ENCODE measurements around the gene SLC2A10.
A peak's percentile ranks its signal among the peaks of the same experiment; 100 is the strongest.

Gene SLC2A10

DNA sequence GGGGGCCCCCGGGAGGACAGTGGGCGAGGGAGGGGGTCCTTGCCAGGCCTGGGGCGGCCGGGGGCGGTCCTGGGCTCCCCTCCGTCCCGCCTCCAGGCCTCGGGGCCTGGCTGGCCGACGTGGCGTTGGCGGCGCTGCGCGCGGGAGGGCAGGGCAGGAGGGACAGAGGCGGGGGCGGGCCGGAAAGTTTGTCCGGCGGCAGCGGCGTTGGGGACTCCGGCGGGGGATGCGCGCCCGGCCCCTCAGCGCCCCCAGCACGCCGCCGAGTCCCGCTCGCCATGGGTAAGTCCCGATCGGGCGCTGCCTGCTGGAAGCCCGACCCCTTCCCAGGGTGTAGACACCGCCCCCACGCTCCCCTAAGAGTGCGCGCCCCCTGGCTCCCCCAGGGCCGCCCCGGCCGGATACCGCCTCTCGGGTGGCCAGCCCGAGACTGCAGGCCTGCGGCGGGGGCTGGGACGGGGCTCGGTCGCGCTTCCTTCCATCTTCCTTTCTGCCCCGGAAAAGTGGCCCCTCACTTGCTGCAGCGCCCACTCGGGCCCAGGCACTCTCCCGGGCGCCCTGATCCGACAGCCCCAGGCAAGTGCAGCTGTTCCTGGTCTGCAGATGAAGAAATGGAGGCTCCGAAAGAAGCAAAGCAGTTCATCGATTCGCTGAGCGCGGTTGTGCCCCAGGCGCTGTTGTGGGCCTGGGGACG, at the start of gene SLC2A10:
SLC2A10 (plus strand) TSS at position 191 of the 694 bp plus-strand sequence; CDS start at position 279, 88 bp downstream.
- Mint-ChIP-seq H3K4me1 (peaks cover 22% of the 10 kb centered on the region), H3K27me3 (peaks cover 72% of the 10 kb centered on the region)

DNA sequence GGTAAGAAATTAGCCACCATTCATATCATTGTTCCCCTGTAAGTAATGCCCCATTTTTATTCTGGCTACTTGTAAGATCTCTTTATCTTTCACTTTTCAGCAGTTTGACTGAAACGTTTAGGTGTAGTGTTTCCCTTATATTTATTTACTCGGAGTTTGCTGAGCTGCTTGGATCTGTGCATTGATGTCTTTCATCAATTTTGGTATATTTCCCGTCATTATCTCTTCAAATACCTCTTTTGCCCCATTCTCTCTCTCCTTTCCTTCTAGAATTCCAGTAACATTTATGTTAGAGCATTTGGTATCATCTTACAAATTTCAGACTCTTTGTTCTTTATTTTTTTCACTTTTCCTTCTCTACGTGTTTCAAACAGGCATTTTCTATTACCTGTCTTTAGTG, 49.0 kb upstream of the SLC2A10 start:
- no peaks in the 10 kb centered on the region for H3K4me1 Mint-ChIP-seq
- no peak for ATAC-seq
- H3K27me3 Mint-ChIP-seq: peaks cover 7% of the 10 kb centered on the region
- no peak overlapping the region for H3K27ac Mint-ChIP-seq
- peaks cover 0 to 4% of the 10 kb centered on the region in 2 donors for H3K9me3 Mint-ChIP-seq
- H3K4me3 Mint-ChIP-seq: no peak overlapping the region
- no peak for DNase-seq

More for the DNA sequence above, at the start of gene SLC2A10:
- DNase-seq (peak; percentile 15 to 20), ATAC-seq (peak; percentile 78)
- H3K27ac Mint-ChIP-seq: peak within 1 kb of the TSS; percentile 51 to 90
- H3K4me3 Mint-ChIP-seq: peak within 1 kb of the TSS; percentile 75 to 87
- peaks cover 0 to 5% of the 10 kb centered on the region in 2 donors for H3K9me3 Mint-ChIP-seq

DNA sequence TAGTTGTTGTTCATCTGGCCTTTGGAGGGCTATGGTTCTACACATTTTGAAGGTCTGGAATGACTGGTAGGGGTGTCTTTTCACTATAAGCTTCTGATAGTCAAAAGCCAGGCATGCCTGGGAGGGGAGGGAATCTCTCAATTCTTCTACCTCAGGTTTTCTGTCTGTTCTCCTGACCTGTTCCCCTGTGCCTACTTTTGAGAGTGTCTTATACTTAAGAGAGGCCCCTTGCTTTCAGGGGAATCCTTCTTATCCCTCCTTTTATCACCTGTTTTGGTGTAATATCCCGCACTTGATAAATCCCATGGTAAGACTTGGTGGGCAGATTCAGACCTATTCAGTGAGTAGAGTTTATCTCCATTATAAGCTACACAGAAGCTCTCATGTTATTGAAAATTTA, 47.8 kb upstream of the SLC2A10 start:
- ATAC-seq (no peak), DNase-seq (no peak)
- Mint-ChIP-seq H3K27me3 (peaks cover 7% of the 10 kb centered on the region), H3K4me1 (no peaks in the 10 kb centered on the region), H3K27ac (peak overlapping the region in 1 of 2 donors; percentile 10), H3K9me3 (peaks cover 0 to 4% of the 10 kb centered on the region in 2 donors), H3K4me3 (no peak overlapping the region)

DNA sequence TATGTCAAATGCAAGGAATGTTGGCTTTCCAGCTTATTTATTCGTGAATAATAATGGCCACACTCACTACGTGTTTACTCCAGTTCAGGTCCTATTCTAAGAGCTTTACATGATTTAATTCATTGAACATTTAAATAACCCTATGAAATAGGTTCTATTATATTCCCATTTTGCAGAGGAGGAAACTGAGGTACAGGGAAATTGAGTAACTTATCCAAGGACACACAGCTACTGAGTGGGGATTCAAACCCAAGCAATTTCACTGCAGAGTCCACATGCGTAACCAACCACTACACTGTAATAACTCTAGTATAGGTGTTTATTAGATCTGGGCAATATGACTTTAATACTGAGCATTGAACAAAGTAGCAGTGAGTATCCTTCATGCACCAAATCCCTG, 45.9 kb upstream of the SLC2A10 start:
- no peak overlapping the region for H3K4me3 Mint-ChIP-seq
- no peak for DNase-seq
- H3K27me3 Mint-ChIP-seq: peaks cover 7% of the 10 kb centered on the region
- no peaks in the 10 kb centered on the region for H3K4me1 Mint-ChIP-seq
- H3K9me3 Mint-ChIP-seq: peaks cover 0 to 7% of the 10 kb centered on the region in 2 donors
- ATAC-seq: no peak
- H3K27ac Mint-ChIP-seq: no peak overlapping the region

DNA sequence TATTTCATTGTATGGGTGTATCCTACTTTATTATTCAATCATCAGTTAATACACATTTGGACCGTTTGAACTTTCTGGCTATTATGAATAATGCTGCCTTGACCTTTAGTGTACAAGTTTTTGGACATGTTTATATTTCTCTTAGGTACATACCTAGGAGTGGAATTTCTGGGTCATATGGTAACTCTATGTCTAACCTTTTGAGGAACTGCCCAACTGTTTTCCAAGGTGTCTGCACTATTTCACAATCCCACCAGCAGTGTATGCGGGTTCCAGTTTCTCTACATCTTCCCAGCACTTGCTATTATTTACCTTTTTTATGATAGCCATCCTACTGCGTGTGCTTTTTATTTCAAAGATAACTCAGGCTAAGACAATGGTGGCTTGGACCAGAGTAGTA, 43.8 kb upstream of the SLC2A10 start:
- Mint-ChIP-seq H3K27ac (no peak overlapping the region), H3K4me3 (no peak overlapping the region), H3K9me3 (peaks cover 6 to 7% of the 10 kb centered on the region in 2 donors), H3K27me3 (peaks cover 1% of the 10 kb centered on the region), H3K4me1 (no peaks in the 10 kb centered on the region)
- no peak for DNase-seq
- ATAC-seq: no peak

DNA sequence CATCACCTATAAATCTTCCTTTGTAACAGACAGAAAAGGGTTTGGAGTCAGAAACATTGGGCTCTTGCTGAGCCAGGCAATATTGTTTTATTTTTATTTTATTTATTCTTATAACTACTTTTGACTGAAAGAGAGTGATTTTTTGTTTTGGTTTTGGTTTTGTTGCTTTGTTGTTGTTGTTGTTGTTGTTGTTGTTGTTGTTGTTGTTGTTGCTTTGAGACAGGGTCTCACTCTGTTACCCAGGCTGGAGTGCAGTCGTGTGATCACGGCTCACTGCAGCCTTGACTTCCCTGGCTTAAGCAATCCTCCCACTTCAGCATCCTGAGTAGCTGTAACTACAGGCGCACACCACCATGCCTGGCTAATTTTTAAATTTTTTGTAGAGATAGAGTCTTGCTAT, 43.1 kb upstream of the SLC2A10 start:
- peaks cover 11 to 13% of the 10 kb centered on the region in 2 donors for H3K9me3 Mint-ChIP-seq
- no peaks in the 10 kb centered on the region for H3K27me3 Mint-ChIP-seq
- ATAC-seq: no peak
- DNase-seq: no peak
- H3K27ac Mint-ChIP-seq: no peak overlapping the region
- H3K4me1 Mint-ChIP-seq: no peaks in the 10 kb centered on the region
- H3K4me3 Mint-ChIP-seq: no peak overlapping the region

GRCh38 chr20:46666818-46667515, 42.5 kb upstream of the SLC2A10 start:
- Mint-ChIP-seq H3K9me3 (peaks cover 14 to 20% of the 10 kb centered on the region in 2 donors), H3K4me3 (no peak overlapping the region), H3K27ac (no peak overlapping the region), H3K27me3 (no peaks in the 10 kb centered on the region), H3K4me1 (no peaks in the 10 kb centered on the region)
- DNase-seq (no peak), ATAC-seq (no peak)

DNA sequence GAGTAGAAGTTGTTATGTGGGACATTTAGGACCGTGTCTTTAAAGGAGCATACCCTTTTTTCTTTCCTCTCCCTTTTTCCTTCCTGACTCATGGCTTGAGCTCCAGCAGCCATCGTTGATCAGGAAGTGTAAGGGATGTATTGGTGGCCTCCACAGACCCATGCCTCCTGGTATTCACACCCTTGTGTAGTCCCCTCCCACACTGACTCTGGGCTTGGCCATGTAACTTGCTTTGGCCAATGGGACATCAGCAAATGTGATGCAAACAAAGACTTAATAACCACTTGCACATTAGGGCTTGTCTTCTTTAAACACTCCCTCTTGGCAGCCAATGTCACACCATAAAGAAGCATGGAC, 39.2 kb upstream of the SLC2A10 start:
- peak overlapping the region in 1 of 2 donors; percentile 19 for H3K27ac Mint-ChIP-seq
- no peak for DNase-seq
- no peaks in the 10 kb centered on the region for H3K4me1 Mint-ChIP-seq
- H3K4me3 Mint-ChIP-seq: no peak overlapping the region
- ATAC-seq: no peak
- H3K9me3 Mint-ChIP-seq: peaks cover 14 to 30% of the 10 kb centered on the region in 2 donors
- H3K27me3 Mint-ChIP-seq: no peaks in the 10 kb centered on the region

- DNase-seq (no peak), ATAC-seq (no peak)
- Mint-ChIP-seq H3K27me3 (no peaks in the 10 kb centered on the region), H3K4me1 (no peaks in the 10 kb centered on the region), H3K27ac (peak overlapping the region in 1 of 2 donors; percentile 19), H3K4me3 (no peak overlapping the region), H3K9me3 (peaks cover 14 to 30% of the 10 kb centered on the region in 2 donors)
Measured at GRCh38 chr20:46670585-46671584, 38.6 kb upstream of the SLC2A10 start.

GRCh38 chr20:46671866-46672542, 37.4 kb upstream of the SLC2A10 start:
- Mint-ChIP-seq H3K27ac (no peak overlapping the region), H3K9me3 (peaks cover 14 to 30% of the 10 kb centered on the region in 2 donors), H3K4me3 (no peak overlapping the region), H3K4me1 (no peaks in the 10 kb centered on the region), H3K27me3 (no peaks in the 10 kb centered on the region)
- ATAC-seq (no peak), DNase-seq (no peak)

DNA sequence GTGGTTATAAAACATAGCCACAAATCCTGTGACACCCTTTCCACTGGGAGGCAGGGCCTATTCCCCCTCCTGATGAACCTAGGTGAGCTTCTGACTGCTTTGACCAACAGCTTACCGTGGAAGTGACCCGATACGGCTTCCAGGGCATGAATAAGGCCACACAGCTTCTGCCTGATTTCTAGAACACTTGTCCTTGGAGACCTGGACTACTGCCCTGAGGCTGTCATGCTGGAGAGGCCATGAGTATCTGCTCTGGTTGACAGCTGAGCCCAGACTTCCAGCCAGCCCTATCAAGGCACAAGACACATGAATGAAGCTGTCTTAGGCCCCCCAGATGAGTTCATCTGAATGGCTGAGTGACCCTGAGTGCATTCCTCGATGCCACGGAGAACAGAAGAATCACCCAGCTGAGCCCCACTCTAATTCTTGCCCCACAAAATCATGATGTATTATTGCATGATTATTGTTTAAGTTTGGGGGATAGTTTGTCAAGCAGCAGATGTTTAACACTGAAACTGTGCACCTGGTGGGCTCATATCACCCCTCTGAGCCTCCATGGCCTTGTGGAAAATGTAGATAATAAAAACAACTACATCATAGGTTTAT, 36.8 kb upstream of the SLC2A10 start:
- no peak for DNase-seq
- H3K4me1 Mint-ChIP-seq: no peaks in the 10 kb centered on the region
- ATAC-seq: no peak
- H3K27ac Mint-ChIP-seq: no peak overlapping the region
- no peaks in the 10 kb centered on the region for H3K27me3 Mint-ChIP-seq
- no peak overlapping the region for H3K4me3 Mint-ChIP-seq
- H3K9me3 Mint-ChIP-seq: peaks cover 14 to 30% of the 10 kb centered on the region in 2 donors

- H3K27me3 Mint-ChIP-seq: no peaks in the 10 kb centered on the region
- H3K27ac Mint-ChIP-seq: no peak overlapping the region
- no peak overlapping the region for H3K4me3 Mint-ChIP-seq
- H3K4me1 Mint-ChIP-seq: no peaks in the 10 kb centered on the region
- H3K9me3 Mint-ChIP-seq: peaks cover 11 to 30% of the 10 kb centered on the region in 2 donors
- DNase-seq (no peak), ATAC-seq (no peak)
Measured at GRCh38 chr20:46673394-46674252, 35.8 kb upstream of the SLC2A10 start.

DNA sequence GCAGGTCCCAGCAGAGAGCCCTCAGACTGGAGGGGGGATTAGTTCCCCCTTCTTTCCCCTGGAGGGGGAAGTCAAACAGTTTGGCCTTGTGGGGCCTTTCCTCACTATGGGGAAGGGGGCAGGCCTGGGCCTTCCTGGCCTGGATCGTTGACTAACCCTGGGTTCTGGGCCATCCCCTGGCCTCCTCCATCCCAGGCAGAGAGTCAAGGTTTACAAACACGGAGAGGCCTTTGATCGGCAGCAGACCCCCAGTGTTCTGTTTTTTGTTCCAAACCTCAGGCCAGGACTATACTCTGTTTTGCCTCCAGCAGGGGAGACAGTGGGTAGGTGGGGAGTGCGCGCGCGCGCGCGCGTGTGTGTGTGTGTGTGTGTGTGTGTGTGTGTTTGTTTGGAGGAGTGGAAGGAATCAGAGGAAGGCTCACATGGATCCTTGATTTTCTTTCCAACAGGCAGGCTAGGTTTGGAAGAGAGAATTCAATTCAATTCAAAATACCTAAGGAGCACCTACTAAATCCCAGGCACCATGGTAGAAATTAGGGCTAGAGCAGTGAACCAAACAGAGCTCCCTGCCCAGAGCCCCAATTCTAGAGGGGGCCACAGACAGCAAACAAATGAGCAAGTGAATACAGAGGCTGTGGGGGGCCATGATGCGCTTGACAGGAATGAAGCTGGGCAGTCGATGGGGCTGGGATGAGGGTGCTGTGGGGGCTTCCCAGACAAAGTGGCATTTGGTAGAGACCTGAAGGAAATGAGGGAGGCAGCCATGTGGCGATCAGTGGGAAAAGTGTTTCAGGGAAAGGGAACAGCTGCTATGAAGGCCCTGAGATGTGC, 35.0 kb upstream of the SLC2A10 start:
- Mint-ChIP-seq H3K9me3 (peaks cover 11 to 30% of the 10 kb centered on the region in 2 donors), H3K27ac (peak overlapping the region in 1 of 2 donors; percentile 82), H3K4me3 (no peak overlapping the region), H3K4me1 (no peaks in the 10 kb centered on the region), H3K27me3 (no peaks in the 10 kb centered on the region)
- ATAC-seq: no peak
- DNase-seq: no peak

All from stimulated activated naive CD8-positive, alpha-beta T cell treated with anti-CD3 and anti-CD28 coated beads, Interleukin-15, amount 100 ng/mL, for 72 hours (primary cell).